ENCODE measurements around the gene DUSP2.

Gene DUSP2

GRCh38 chr2:96114546-96114902 is 30.7 kb downstream of the DUSP2 start:
- Histone ChIP-seq H3K79me2 (ENCODE audit: insufficient read depth, low read depth) (no peaks in the 10 kb centered on the region), H3K4me3 (IDR thresholded peaks at IDR 0.05; ENCODE audit: insufficient read depth, low read depth, low read length) (no peak overlapping the region), H2AFZ (ENCODE audit: low read depth) (no peak overlapping the region), H4K20me1 (ENCODE audit: insufficient read depth) (no peaks in the 10 kb centered on the region), H3K4me1 (ENCODE audit: low read depth, poor library complexity, severe bottlenecking) (peaks cover 4% of the 10 kb centered on the region), H3K36me3 (ENCODE audit: insufficient read depth) (no peaks in the 10 kb centered on the region), H3K4me2 (no peak overlapping the region), H3K9ac (no peak overlapping the region), H3K27ac (no peak overlapping the region), H3K27me3 (ENCODE audit: insufficient read depth, low read depth) (peaks cover 3% of the 10 kb centered on the region; the same call in 1 of the 2 replicates)
- no peak for TF ChIP-seq CTCF (conservative IDR thresholded peaks at IDR 0.05; ENCODE audit: low read depth, low read length)

- Histone ChIP-seq H3K4me3 (IDR thresholded peaks at IDR 0.05; ENCODE audit: insufficient read depth, low read depth, low read length) (no peak overlapping the region), H4K20me1 (ENCODE audit: insufficient read depth) (no peaks in the 10 kb centered on the region), H3K4me1 (ENCODE audit: low read depth, poor library complexity, severe bottlenecking) (peaks cover 4% of the 10 kb centered on the region), H3K27me3 (ENCODE audit: insufficient read depth, low read depth) (peaks cover 3% of the 10 kb centered on the region; the same call in 1 of the 2 replicates), H3K4me2 (no peak overlapping the region), H3K36me3 (ENCODE audit: insufficient read depth) (no peaks in the 10 kb centered on the region), H3K79me2 (ENCODE audit: insufficient read depth, low read depth) (no peaks in the 10 kb centered on the region), H2AFZ (ENCODE audit: low read depth) (no peak overlapping the region), H3K9ac (no peak overlapping the region), H3K27ac (no peak overlapping the region)
- no peak for TF ChIP-seq CTCF (conservative IDR thresholded peaks at IDR 0.05; ENCODE audit: low read depth, low read length)
Observed at GRCh38 chr2:96113951-96114350, 31.3 kb downstream of the DUSP2 start.

GRCh38 chr2:96113367-96113677 is 31.9 kb downstream of the DUSP2 start:
- no peak for TF ChIP-seq CTCF (conservative IDR thresholded peaks at IDR 0.05; ENCODE audit: low read depth, low read length)
- no peak overlapping the region for H3K27ac ChIP-seq
- H3K9ac ChIP-seq = no peak overlapping the region
- H4K20me1 ChIP-seq (ENCODE audit: insufficient read depth) = no peaks in the 10 kb centered on the region
- no peak overlapping the region for H3K4me3 ChIP-seq (IDR thresholded peaks at IDR 0.05; ENCODE audit: insufficient read depth, low read depth, low read length)
- no peaks in the 10 kb centered on the region for H3K36me3 ChIP-seq (ENCODE audit: insufficient read depth)
- peaks cover 3% of the 10 kb centered on the region; the same call in 1 of the 2 replicates for H3K27me3 ChIP-seq (ENCODE audit: insufficient read depth, low read depth)
- no peak overlapping the region for H2AFZ ChIP-seq (ENCODE audit: low read depth)
- H3K79me2 ChIP-seq (ENCODE audit: insufficient read depth, low read depth) = no peaks in the 10 kb centered on the region
- H3K4me1 ChIP-seq (ENCODE audit: low read depth, poor library complexity, severe bottlenecking) = peaks cover 4% of the 10 kb centered on the region
- no peak overlapping the region for H3K4me2 ChIP-seq

GRCh38 chr2:96112501-96113366 is 32.5 kb downstream of the DUSP2 start:
- Histone ChIP-seq H3K4me3 (IDR thresholded peaks at IDR 0.05; ENCODE audit: insufficient read depth, low read depth, low read length) (no peak overlapping the region), H3K4me1 (ENCODE audit: low read depth, poor library complexity, severe bottlenecking) (peaks cover 4% of the 10 kb centered on the region), H3K27me3 (ENCODE audit: insufficient read depth, low read depth) (peaks cover 3% of the 10 kb centered on the region; the same call in 1 of the 2 replicates), H3K27ac (no peak overlapping the region), H2AFZ (ENCODE audit: low read depth) (no peak overlapping the region), H3K9ac (no peak overlapping the region), H3K4me2 (no peak overlapping the region), H4K20me1 (ENCODE audit: insufficient read depth) (no peaks in the 10 kb centered on the region), H3K36me3 (ENCODE audit: insufficient read depth) (no peaks in the 10 kb centered on the region), H3K79me2 (ENCODE audit: insufficient read depth, low read depth) (no peaks in the 10 kb centered on the region)
- TF ChIP-seq CTCF (conservative IDR thresholded peaks at IDR 0.05; ENCODE audit: low read depth, low read length) = no peak
